ENCODE results near the gene SYCP2.

The SYCP2 gene

DNA sequence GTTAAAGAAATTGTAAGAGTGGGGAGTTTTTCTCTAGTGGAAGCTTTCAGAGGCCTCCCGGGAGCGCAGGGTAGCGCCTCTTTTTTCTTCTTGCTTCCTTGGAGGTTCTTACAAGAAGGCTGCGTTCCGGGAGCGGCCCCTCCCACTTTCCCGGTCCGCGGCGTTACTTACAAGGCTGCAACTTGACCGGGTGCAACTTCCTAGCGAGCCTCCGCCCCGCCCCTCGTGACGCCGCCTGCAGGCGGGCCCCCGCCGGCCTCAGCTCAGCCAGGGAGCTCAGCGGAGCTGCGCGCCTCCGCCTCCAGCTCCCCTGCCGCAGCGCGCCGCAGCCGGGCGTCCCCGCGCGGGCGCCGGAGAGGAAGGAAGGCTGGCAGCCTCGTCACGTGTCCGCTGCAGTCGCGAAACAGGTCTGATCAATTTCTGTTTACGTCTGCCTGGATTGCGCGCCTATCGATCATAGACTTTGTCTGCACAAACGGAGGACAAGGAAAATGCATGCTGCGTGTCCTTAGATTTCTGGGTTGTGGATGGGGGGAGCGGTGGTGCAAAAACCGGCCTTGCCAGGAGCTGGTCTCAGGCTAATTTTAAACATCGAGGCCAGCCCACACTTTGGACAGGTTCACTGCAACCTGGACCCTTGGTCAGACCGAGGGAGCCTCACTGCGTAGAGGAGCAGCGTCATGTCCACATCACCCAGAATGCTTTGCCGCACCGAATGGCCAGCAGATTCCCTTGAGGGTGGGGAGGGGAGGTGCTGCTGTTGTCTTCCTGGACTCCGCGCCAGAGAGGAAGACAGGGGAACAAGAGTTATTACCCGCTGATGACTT is 6.9 kb upstream of the SYCP2 start, which contains the start of the genes FAM217B and PPP1R3D:
TSS of gene FAM217B (plus strand) at position 261 of the 827 bp plus-strand sequence. CDS start 3,555 bp downstream, outside the sequence.
TSS of gene PPP1R3D (minus strand) at position 177 of the 827 bp plus-strand sequence. CDS start 374 bp downstream, outside the sequence.
- peak; percentile 79 for DNase-seq

DNA sequence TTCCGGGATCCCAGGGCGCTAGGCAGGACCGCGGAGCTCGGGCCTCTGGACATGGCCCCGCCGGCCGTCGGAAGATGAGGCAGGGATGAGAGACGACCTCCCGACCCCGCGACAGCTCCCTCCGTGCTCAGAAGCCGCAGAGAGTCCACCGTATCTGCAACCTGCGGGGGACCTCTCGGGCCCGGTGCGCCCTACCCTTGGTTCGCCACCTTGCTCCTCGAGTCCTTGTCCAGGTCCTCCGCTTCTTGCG is 6.4 kb upstream of the SYCP2 start:
- DNase-seq, result no peak

GRCh38 chr20:59939052-59939878 is 5.8 kb upstream of the SYCP2 start:
- no peak for DNase-seq

- DNase-seq, result no peak
Observed at GRCh38 chr20:59938696-59939051, 5.2 kb upstream of the SYCP2 start.

- DNase-seq, result no peak
Observed at GRCh38 chr20:59938221-59938620, 4.8 kb upstream of the SYCP2 start.

GRCh38 chr20:59937150-59937549 is 3.7 kb upstream of the SYCP2 start:
- DNase-seq, result no peak

DNA sequence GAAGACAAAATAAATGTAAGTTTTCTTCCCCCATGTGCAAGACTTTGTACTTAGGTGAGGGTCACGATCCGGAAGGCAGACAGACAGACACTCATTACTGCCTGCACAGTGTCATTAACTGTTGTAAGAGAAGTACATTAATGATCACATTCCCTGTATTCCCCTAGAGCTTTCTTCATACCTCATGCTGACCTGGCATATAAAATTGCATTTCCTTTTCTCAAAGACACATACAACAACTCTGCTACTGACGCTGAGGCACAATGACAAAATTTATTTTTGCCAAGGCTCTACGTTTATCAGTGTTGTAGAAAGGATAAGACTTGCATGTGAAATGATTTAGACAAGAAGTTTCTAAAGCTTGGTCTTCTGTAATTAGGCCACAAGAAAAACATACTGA is 3.0 kb upstream of the SYCP2 start:
- no peak for DNase-seq

DNA sequence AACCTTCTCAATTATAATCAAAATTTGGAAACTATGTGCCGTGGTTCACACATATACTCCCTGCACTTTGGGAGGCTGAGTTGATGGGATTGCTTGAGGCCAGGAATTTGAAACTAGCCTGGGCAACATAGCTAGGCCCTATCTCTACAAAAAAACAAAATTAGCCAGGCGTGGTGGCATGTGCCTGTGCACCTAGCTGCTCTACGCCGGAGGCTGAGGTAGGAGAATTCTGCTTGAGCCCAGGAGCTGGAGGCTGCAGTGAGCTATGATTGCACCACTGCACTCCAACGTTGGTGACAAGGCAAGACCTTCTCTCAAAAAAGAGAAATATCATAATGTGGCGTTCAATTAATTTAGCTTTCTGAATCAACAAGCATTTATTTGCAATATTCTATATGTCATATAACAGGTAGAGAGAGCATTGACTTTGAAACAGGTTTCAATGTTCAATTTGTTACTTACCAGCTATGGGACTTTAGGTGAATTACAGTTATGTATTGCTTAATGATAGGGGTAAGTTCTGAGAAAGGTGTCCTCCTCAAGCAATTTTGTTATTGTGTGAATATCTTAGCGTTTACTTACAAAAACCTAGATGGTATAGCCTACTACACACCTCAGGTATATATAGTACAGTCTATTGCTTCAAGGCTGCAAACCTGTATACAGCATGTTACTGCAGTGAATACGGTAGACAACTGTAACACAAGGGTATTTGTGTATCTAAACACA is 2.2 kb upstream of the SYCP2 start:
- DNase-seq, result no peak

DNA sequence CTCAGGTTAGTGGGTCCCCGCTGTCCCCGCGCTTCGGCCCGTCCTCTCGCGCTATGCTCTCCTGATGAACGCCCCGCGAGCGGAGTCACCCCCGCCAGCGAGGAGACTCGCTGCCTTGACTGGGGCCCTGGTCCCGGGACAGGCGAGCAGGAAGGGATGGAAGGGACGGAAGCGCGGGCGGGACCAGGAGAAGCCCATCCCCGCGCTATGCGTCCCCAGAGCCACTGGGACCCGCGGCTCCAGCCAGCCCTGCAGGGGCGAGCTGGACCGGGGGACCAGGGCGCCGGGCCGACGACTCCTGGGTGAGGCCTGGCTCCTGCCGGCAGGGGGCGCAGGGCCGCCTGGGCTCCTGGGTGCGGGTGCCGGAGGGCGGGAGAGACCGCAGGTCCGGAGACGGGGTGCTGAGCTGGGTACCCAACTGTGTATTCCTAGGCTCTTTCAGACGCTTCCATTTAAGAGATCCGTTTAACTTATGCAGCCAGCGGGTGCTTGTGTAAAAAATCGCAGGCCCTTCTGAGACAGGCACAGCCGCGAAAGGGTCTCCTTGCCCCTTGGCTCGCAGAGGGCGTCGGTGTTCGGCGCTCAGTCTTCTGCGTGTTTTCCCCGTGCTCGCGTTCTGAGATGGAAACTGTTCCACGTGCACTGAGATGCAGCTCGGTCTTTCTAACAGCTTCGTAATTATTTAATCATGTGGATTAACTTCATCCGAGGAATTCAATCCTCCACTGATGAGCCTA is 580 bp upstream of the SYCP2 start:
- DNase-seq, result peak; percentile 73

- DNase-seq, result no peak
Observed at GRCh38 chr20:59932616-59933295, 681 bp downstream of the SYCP2 start.

DNA sequence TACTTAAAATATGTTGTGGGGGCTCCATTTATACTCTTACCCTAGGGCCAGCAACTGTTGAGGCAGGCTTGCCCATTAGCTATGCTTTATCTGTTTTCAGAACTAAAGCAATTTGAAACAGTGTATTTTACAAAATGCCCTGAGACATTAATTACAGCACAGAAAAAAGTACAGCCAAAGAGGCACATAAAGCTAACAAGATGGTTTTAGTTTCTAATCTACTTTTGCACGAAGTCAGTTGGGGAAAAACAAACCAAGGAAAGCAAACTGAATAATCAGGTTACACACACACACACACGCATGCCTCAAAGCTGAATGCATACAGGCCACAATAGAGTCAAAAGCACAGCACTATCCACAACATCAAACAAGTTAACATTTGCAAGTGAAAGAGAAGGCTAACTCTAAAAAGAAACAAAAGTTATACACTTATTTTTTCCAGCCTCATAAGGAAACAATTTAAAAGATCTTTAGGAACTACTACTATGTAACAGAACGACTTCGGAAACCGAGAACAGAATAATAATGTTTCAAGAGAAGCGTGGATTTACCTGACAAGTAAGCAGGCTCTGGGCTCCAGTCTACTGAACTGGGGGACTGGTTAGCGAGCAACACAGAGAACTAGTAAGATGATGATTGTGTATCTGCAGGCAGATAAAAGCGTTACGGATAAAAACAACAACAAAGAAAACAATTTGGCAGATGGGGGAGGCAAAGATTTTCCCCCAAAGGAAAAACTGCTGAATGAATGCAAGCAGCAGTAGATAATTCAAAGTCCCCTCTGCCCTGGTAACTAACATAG is 1.7 kb downstream of the SYCP2 start:
- no peak for DNase-seq

DNA sequence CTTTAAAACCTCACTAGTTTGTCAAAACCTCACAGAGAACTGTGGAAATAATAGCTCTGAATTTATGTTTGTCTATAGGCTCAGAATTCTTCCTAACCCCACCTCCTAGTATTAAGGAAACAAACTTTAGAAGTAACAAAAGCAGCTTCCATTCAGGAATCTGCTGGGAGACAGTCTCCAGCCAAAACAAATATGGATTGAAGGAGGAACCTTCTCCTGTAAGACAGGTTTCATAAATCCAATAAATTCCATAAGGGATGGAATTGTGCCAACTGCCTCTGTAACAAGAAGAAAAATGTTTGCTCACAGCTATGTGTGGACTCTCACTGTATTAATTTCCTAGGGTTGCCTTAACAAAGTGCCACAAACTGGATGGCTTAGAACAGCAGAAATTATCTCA is 7.5 kb downstream of the SYCP2 start:
- DNase-seq, result no peak

DNA sequence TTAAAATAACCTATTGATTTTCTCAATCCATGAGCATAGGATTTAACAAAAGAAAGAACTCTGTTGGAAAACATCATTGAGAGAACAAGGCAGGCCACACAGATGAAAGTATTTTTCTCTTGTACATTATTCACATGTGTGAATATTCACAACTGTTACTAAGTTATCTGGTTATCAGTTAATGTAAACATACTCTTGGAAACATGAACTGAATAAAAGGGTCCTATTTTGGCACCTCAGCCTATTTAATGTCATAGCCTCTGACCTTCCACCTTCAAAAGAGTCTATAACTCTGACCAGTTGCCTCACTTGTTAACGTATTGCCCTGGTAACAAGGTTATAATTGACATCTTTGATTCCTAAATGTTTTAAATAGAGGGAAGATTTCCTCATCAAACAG is 8.1 kb downstream of the SYCP2 start:
- DNase-seq, result no peak

DNA sequence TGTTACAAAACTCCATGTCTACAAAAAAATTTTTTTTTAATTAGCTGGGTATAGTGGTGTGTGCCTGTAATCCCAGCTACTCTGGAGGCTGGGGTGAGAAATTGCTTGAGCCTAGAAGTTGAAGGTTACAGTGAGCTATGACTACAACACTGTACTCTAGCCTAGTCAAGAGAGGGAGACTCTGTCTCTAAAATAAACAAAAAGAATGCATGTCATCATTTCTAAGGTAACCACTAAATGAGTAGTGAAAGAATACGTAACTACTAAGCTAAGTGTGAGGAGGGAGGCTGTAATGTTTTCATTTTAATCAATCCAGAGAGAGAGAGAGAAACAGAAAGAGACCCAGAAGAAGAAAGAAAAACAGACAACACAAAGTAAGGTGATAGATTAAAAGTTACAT is 9.9 kb downstream of the SYCP2 start:
- no peak for DNase-seq

DNA sequence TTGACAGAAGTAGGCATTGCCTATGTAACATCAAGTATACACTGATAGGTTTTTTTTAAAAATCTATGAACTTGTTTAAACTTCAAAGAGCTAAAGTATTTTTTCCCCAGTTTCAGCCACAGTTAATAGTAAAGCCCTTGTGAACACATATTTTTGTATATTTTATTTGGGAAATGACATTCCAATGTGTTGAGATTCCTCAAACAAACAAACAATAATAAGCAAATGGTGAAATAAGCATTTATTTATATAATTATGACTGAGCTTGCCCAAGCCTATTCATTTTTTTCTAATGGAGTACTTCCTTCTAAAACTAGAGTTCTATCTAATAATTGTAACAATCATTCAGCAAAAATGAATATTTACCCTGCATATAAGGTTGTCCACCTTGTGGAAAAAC is 12.5 kb downstream of the SYCP2 start:
- no peak for DNase-seq

GRCh38 chr20:59912609-59913008 is 20.8 kb downstream of the SYCP2 start:
- DNase-seq, result no peak

DNA sequence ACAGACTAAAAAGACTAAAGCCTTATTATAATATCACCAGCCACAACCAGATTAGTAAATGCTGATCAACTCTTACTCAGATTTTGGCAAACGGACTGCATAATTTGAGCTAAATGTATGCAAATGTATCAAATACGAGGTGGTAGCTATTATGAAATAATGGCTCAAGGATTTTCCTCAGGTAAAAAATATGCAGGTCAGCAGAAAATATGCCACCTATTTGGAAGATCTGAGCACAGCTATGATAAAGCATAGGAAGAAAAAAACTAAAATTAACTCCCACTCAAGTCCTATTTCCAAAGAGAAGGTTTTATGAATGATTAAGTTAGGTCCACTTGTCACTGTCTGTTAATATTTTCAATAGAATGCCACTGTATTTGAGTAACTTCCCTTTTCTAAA is 22.4 kb downstream of the SYCP2 start:
- DNase-seq, result no peak

- DNase-seq, result no peak
Observed at GRCh38 chr20:59908855-59909254, 24.6 kb downstream of the SYCP2 start.

DNA sequence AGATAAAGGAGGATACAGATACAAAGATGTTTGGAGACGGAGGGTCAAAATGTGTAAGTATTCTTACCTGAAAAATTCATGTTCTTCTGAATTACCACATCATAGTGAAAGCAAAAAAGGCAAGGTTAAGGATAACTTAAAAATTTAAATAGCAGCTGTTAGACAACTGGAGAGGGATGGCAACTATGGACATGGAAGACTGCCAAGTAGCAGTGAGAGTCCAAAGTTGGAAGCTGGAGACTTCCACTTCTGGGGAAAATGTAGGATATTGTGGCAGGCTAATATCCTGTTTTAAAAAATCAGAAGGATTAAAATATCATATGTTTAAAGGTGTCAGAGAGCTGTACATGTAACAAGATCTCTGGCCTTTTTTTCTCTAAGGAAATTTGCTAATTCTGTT is 29.8 kb downstream of the SYCP2 start:
- DNase-seq, result no peak

DNA sequence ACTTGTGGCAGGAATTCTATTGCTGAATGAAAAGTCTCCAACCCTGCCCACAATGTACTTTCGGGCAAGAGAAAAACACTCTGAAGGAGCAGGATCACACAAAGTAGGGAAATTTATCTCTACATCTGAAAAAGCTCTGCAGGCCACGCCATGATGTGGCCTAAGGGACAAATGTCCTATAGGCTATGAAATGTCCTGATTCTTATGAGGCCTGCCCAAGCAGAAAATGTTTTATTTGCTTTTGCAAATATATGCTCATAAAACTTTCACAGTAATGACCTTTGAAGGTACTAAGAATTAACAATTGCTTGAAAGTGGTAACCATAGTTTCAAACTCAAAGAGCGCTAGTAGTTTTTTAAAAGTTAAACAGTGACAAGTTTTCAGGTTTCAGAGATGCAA is 31.0 kb downstream of the SYCP2 start:
- no peak for DNase-seq

GRCh38 chr20:59895908-59896307 is 37.5 kb downstream of the SYCP2 start:
- no peak for DNase-seq
